ENCODE data around the gene AMN1.

- TF ChIP-seq POLR2A (IDR thresholded peaks at IDR 0.05) (no peak), CTCF (IDR thresholded peaks at IDR 0.05) (peak in 1 of 3 donors; percentile 42)
Observed at GRCh38 chr12:31682136-31682962, 46.5 kb downstream of the AMN1 start.

Data from ovary (tissue), 3 donors.